HG03280 (cell line): ENCODE measurements around the gene PRM1.
"Not testable (repeated sequence)": the region's sequence is repeated elsewhere in the genome, so short reads cannot be mapped to it uniquely, and the experiment has no call there.

Source experiments
- ATAC-seq: cut with Tn5 transposase; IDR thresholded peaks from one replicate; pipeline ENCODE4 v1.9.1; 2021; ENCODE audit warnings: mild to moderate bottlenecking, moderate library complexity; ENCODE audit not compliant: unreplicated experiment

PRM1 gene

DNA sequence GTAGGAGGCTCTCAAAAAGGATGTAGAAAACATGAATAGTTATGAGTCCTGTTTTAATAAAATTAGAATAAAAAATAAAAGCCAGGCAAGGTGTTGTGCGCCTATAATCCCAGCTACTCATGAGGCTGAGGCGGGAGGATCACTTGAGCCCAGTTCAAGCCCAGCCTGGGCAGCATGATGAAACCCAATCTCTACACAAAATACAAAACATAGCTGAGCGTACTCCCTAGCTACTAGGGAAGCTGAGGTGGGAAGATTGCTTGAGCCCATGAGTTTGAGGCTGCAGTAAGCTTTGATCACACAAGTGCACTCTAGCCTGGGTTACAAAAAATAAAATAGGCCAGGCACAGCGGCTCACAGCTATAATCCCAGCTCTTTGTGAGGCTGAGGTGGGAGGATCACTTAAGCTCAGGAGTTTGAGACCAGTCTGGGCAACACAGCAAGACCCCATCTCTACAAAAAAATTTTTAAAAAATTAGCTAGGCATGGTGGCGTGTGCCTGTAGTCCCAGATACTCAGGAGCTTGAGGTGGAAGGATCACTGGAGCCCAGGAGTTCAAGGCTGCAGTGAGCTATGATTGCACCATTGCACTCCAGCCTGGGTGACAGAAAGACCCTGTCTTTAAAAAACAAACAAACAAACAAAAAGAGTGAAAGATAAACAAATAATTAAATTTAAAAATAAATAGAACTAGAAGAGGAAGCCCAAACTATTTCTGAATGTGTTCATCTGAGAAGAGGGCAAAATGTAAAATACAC is 17.2 kb upstream of the PRM1 start:
- peak; percentile 13 for ATAC-seq

DNA sequence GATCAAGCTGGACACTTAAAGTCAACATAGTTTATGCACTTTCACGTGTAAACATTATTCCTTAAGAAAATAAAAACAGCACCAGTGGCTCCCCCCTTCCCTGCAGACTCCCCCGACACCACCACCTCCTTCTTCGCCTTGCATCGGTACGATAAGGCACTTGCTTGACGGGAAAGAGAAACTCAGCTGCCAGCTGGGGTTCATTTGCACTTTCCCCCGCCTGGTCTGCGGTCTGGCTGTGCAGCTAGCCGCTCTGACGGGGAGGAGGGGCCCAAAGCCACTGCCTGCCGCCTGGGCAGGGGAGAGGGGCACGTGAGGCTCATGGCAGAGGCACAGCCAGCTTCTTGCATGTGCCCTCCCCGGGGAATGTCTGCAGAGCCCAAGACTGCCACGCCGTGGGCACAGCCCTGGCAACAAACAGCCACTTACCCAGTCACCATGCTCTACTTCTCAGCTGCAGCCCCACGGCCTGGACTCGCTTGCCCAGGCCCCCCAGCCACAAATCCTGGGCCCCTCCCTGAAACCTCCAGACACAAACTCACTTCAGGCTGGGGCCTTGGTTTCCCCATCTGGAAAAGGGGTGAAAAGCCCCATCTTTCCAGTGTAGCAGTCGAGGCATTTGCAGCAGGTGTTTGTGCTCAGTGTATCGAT is 16.5 kb upstream of the PRM1 start:
- ATAC-seq, result peak; percentile 74

DNA sequence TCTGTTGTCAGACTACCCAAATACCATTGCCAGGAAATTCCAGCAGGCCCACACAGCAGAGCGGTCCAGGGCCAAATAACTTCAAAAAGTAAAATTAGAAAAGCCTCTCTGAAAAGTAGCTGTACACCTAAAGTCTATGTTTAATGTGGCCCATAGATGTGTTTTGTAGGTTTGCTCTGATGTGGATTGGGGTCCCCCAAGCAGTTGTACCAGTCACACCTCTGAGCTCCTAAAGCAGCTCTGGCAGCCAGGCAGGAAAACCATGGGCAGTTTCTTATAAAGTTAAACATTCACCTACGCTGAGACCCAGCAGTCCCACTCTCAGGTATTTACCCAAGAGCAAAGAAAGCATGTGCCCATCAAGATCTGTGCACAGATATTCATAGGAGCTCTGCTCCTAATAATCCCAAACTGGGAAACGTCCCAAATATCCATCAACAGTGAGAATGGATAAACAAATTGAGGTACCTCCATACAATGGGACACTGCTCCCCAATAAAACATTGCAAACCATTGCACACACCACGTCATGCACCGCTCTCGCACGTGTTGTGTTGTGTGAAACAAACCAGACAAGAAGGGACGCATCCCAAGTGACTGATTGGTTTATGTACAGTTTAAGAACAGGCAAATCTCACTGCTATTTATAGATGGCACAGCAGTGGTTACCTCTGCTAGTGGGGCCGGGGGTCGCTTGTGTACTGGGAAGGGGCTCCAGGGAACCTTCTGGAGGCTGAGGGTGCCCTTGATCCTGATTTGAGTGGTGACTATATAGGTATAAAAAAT is 15.8 kb upstream of the PRM1 start:
- peak; percentile 28 for ATAC-seq

DNA sequence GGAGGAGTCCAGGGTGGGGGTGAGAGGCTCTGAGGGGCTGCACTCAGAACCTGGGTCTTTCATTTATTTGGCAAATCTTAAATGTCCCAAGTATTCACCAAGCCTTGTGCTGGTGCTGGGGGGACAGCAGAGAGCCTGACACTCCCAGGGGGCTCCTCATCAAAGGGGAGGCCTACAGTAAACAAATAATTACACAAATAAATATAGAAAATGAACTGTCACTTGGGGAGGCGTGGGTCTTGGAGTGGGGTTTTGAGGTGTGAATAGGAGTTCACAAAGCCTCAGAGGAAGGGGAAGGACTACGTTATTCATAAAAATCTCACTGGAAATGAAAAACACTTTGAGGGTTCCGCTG is 15.2 kb upstream of the PRM1 start:
- no peak for ATAC-seq

DNA sequence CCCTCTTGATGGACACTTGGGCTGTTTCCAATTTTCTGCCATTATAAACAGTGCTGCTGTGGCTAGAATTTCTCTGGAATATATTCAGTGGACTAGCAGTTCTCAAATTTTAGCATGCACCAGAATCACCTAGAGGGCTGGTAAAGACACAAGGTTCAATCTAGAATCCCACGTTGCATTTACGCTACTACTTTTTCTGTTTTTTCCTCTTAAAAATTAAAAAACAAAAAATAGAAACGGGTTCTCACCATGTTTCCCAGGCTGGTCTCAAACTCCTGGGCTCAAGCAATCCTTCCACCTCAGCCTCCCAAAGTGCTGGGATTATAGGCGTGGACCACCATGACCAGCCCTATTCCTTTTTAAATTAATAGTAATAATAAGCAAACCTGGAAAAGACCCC is 14.5 kb upstream of the PRM1 start:
- ATAC-seq, result no peak

DNA sequence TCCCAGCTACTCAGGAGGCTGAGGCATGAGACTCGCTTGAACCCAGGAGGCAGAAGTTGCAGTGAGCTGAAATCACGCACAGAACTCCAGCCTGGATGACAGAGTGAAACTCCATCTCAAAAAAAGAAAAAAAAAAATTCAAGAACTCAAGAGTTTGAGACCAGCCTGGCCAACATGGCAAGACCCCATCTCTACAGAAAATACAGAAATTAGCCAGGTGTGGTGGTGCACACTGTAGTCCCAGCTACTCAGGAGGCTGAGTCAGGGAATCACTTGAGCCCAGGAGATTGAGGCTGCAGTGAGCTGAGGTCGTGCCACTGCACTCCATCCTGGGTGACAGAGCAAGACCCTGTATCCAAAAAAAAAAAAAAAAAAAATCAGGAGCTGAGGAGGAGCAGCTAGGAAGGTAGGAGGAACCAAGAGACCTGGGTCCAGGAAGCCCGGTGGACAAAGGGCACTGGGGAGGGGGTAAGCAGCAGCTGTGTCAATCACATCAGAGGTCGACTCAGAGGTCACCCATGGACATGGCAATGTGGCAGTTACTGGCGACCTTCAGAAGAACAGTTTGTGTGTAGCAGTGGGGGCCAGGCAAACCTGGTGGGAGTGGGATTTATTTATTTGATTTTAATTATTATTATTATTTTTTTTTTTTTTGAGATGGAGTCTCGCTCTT is 11.1 kb upstream of the PRM1 start:
- ATAC-seq, result no peak

DNA sequence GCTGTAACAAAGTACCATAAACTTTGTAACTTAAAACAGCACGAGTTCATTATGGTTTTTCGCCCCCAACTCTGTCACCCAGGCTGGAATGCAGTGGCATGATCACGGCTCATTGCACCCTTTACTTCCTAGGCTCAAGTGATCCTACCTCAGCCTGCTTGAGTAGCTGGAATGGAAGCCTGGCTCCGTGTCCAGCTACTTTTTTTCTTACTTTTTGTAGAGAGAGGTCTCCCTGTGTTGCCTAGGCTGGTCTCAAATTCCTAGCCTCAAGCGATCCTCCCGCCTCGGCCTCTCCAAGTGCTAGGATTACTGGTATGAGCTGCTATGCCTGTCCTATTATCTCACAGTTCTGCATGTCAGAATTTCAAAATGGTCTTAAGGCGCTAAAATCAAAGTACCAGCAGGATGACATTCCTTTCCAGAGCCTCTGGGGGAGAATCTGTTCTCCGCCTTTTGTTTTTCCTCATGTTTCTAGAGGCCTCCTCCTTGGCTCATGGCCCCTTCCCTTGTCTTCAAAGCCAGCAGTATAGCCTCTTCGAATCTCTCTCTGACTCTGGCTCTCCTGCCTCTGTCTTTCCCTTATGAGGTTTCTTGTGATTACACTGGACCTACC is 10.1 kb upstream of the PRM1 start:
- no peak for ATAC-seq

DNA sequence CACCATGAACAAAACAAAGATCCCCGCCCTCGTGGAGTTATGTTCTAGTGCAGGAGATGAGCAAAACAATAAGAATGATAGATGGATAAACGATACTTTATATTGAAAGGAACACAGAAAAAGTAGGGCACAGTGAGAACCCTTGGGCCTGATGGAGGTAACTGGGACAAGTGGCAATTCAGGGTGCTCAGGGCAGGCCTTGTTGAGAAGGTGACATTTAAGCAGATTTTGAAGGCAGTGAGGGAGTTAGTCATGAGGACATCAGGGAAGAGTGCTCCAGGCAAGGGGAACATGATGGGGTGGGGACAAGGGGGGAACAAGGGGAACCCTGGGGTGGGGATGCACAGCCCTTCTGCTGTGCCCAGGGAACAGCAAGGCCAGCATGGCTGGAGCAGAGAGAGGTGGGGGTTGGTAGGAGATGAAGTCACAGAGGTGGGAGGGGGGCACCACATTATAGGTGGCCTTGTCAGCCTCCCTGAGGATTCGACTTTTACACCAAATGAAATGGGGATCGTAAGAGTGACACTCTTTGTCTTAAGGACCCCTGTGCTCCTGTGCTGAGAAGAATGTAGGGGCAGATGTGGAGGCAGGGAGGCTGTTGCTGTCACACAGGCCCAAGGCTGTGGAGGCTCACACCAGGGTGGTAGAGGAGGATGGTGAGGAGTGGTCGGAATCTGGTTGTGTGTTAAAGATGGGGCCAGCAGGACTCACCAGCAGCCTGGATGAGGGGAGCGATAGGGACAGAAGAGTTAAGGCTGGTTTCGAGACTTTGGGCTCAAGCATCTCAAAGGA is 9.2 kb upstream of the PRM1 start:
- ATAC-seq, result no peak

DNA sequence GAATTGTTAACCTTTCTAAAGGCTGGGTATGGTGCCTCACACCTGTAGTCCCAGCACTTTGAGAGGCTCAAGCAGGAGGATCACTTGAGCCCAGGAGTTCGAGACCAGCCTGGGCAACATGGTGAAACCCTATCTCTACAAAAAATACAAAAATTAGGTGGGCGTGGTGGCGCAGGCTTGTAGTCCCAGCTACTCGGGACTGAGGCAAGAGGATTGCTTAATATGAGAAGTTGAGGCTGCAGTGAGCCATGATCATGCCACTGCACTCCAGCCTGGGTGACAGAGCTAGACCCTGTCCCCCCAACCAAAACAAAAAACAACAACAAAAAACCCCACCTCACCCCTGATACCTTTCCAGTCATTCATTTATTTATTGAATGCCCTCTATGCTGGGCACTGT is 8.6 kb upstream of the PRM1 start:
- ATAC-seq, result not testable (repeated sequence)

DNA sequence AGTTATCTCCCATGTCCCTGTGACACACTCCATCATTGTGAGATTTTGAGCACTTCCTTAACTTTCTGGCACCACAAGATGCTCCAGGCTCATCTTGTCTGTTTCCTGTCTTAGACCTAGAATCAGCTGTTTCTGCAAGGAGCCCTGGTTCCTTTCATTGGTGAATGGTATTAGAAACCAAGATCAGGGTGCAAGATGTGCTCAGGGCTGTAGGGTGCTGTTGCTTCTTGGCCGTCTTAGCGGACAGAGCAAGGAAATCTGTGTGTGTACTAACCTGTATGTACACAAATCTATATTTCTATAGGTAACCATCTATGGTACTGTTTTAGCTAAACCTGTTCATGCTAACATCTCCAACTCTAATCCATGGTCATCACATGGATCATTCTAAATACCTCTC is 8.1 kb upstream of the PRM1 start:
- no peak for ATAC-seq

DNA sequence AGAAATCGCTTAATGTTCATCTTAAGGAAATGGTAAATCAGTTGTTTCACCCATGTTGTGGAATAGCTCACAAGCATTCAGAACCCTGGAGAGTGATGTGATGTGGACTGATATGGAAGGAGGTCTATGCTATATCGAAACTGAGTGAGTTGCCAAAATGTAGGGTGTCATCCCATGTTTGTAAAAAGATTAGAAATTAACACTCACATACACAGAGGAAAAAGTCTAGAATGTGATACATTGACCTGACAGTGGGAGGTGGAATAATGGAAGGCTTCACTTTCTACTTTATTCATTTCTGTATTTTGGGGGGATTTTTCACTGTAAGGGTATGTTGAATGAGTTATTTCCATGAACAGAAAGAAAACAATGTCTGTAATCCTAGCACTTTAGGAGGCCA is 4.7 kb upstream of the PRM1 start:
- no peak for ATAC-seq

DNA sequence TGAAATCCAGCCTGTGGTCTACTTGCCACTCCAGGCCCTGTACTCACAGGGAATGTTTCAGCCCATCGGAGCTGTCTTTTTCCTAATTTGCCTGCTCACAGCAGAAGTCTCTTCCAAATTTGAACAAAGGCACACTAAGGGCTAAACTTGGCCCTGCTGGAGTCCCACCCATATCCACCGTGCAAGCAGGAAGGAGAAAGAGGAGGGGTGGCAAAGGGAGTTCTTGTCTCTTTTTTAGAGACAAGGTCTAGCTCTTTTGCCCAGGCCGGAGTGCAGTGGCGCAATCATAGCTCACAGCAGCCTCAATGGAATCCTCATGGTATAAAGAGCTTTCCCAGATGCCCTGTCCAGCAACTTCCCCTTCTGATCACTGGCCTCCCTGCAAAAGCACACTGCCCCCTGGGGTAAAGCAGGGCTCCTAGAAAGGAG is 2.7 kb upstream of the PRM1 start:
- ATAC-seq, result no peak

DNA sequence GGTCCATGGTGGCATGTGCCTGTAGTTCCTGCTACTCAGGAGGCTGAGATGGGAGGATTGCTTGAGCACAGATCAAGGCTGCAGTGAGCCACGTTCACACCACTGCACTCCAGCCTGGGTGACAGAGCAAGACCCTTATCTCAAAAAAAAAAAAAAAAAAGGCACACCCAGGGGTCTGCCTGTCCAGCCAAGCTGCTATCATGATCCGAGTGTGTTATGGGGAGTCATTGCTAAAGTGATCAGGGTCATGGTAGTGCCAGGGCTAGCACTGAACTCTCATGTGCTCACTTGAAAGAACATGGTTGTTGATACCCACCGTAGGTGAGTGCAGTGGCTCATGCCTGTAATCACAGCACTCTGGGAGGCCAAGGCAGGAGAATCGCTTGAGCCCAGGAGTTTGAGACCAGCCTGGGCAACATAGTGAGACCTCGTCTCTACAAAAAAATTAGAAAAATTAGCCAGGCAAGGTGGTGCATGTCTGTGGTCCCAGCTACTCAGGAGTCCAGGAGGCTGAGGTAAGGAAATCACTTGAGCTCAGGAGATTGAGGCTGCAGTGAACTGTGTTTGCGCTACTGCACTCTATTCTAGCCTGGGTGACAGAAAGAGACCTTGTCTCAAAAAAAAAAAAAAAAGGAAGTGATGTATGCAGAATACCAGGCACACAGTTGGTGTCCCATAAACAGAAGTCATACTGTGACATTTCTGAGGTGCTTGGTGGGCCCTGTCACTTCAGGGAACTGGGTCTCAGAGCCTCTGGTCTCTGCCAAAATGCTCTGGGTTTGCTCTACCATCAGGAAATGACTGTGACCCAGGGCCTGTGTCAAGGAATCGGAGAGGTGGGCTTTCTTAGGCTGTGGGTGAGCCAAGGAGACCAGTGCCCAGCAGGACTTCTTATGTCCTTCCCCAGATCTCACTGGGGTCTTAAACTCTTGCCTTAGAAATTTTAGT is 2.2 kb downstream of the PRM1 start:
- ATAC-seq, result no peak

DNA sequence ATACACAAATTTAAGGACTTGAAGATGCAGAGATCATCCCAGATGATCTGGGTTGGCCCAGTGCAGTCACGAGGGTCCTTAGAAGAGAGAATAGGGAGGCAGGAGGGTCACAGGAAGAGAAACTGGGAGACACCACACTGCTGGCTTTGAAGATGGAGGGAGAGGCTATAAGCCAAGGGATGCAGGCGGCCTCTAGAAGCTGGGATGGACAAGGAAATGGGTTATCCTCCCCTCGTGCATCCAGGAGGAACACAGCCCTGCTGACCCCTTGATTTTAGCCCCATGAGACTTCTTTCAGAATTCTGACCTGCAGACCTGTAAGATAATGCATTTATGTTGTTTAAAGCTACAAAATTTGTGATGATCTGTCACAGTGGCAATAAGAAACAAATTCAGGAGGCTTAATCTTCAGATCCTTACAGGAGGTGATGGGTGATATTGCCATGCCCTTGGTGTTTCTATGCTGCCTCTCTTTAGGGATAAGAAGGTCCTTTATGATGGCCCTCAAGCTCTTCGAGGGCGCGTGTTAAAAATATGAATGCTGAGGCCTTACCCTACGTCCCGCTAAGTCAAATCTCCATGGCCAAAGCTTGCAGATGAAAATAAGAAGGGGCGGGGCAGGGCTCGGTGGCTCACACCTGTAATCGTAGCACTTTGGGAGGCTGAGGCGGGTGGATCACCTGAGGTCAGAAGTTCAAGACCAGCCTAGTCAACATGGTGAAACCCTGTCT is 3.4 kb downstream of the PRM1 start:
- ATAC-seq, result no peak

DNA sequence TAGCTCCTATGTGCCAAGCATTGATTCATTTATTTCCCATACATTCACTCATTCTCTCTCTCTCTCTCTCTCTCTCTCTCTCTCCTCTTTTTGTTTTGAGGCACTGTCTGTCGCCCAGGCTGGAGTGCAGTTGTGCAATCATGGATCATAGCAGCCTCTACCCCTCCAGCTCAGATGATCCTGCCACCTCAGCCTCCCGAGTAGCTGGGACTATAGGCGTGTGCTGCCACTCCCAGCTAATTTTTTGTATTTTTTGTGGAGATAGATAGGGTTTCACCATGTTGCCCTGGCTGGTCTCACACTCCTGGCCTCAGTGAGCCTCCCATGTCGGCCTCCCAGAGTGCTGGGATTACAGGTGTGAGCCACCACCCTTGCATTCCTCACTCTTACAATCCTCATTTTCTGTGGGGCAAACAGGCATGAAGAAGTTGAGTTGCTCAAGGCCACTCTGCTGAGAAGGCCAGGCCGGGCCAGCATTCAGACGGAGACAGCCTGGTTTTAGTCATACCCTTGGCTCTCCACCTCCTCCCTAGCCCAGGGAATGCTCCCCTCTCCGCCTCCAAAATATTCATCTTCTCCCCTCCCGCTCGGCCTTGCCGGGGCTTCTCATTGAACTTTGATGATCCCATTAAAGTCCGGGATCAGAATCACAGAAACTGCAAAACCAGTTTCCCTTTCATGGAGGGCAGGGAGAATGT is 4.1 kb downstream of the PRM1 start:
- no peak for ATAC-seq

DNA sequence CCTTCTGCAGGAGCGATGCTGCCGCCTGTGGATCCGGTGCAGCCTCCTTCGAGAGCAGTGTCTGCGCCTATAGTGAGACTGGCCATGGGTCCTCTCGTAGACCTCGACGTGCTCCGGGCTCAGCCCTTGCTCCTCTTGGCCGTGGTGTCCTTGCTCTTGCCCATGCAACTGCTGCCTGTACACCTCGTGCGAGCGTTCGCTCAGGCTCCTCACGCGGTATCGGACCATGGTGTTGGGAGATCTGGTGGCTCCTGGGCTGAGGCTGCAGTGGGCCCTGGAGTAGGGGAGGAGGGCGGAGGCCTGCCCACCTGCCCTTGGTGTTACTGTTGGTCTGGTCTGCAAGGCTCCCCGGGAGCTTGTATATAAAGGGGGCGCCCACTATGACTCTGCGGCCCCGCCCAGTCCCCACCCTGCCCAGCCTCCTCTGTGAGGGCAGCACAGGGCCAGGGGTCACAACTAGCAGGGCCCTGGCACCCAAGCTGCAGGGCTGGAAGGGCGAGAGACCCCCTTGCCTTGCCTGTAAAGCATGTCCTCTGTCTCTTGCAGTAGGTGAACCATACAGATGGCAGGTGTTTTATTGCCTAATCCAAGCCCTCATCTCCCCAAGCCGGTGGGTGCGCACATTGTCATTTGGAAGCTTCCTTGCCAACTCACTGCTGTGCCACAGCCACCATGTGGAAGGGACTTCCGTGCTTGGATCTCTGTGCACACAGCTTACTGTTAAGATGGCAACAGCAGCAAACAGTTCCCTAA is 4.8 kb downstream of the PRM1 start, which contains the start of gene PRM2:
Gene PRM2, minus strand, starts transcription at position 338 of the 753 bp plus-strand sequence. Its CDS starts 110 bp downstream, at position 228.
- ATAC-seq, result no peak

DNA sequence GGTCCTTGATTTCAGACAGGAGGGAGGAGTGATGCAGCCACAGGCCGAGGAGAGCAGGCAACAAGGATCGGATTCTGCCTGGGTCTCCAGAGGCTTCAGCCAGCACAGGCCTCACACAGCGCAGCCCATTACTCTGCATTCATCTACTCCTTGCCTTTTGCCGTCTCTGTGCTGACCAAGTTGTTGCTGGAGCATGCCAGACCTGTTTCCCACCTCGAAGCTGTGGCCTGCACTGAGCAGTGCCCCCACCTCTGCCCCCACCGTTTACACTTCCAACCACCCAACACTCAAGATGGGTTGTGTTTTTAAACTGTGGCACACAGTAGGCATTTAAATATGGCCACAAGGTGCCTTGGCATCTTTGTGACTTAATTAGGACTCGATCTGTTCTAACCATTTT is 6.2 kb downstream of the PRM1 start:
- no peak for ATAC-seq
